ENCODE measurements around the gene KLHDC7A.

KLHDC7A gene

GRCh38 chr1:18482721-18483425 lies 2.1 kb downstream of the KLHDC7A start:
- TF ChIP-seq CTCF (IDR thresholded peaks at IDR 0.05; ENCODE audit: borderline replicate concordance, insufficient read depth, low read depth, low read length), result no peak
- no peak overlapping the region for H3K4me3 ChIP-seq (ENCODE audit: low read depth, low read length)

- TF ChIP-seq CTCF (IDR thresholded peaks at IDR 0.05; ENCODE audit: borderline replicate concordance, insufficient read depth, low read depth, low read length), result no peak
- H3K4me3 ChIP-seq (ENCODE audit: low read depth, low read length), result no peak overlapping the region
Observed at GRCh38 chr1:18484276-18484675, 3.5 kb downstream of the KLHDC7A start.

GRCh38 chr1:18484721-18485120 lies 4.0 kb downstream of the KLHDC7A start:
- no peak for TF ChIP-seq CTCF (IDR thresholded peaks at IDR 0.05; ENCODE audit: borderline replicate concordance, insufficient read depth, low read depth, low read length)

GRCh38 chr1:18485227-18485626 lies 4.5 kb downstream of the KLHDC7A start:
- TF ChIP-seq CTCF (IDR thresholded peaks at IDR 0.05; ENCODE audit: borderline replicate concordance, insufficient read depth, low read depth, low read length), result no peak
- H3K4me3 ChIP-seq (ENCODE audit: low read depth, low read length), result no peak overlapping the region

More at GRCh38 chr1:18484721-18485120, 4.0 kb downstream of the KLHDC7A start:
- H3K4me3 ChIP-seq (ENCODE audit: low read depth, low read length), result no peak overlapping the region

- H3K4me3 ChIP-seq (ENCODE audit: low read depth, low read length), result no peak overlapping the region
- TF ChIP-seq CTCF (IDR thresholded peaks at IDR 0.05; ENCODE audit: borderline replicate concordance, insufficient read depth, low read depth, low read length), result no peak
Observed at GRCh38 chr1:18486195-18486594, 5.5 kb downstream of the KLHDC7A start.

- no peak for TF ChIP-seq CTCF (IDR thresholded peaks at IDR 0.05; ENCODE audit: borderline replicate concordance, insufficient read depth, low read depth, low read length)
- no peak overlapping the region for H3K4me3 ChIP-seq (ENCODE audit: low read depth, low read length)
Observed at GRCh38 chr1:18489417-18490143, 8.8 kb downstream of the KLHDC7A start.

- no peak overlapping the region for H3K4me3 ChIP-seq (ENCODE audit: low read depth, low read length)
- TF ChIP-seq CTCF (IDR thresholded peaks at IDR 0.05; ENCODE audit: borderline replicate concordance, insufficient read depth, low read depth, low read length), result no peak
Observed at GRCh38 chr1:18491168-18491567, 10.4 kb downstream of the KLHDC7A start.

All from GM12875 (cell line).